Mesothelial cell of epicardium (in vitro differentiated cells): ENCODE results near the gene ATRNL1. TPM values are rescaled to one million over a fixed set of nuclear protein-coding genes. Genes with fewer than 3 reads are reported as not detected.

Source experiments
- DNase-seq, 2 experiments: peaks; one replicate each; pipeline ENCODE4 v3.0.0; 2021; ENCODE audit warnings: low spot score in 2 of 2; ENCODE audit not compliant: unreplicated experiment in 2 of 2
- H3K27ac Mint-ChIP-seq: 2 replicates; pipeline ENCODE4 v1.8.0; 2021; ENCODE audit warnings: mixed read lengths
- H3K27me3 Mint-ChIP-seq: 2 replicates; pipeline ENCODE4 v1.8.0; 2021; ENCODE audit warnings: low read depth, mixed read lengths
- H3K36me3 Mint-ChIP-seq: 2 replicates; pipeline ENCODE4 v1.8.0; 2021; ENCODE audit warnings: mixed read lengths
- H3K4me1 Mint-ChIP-seq: 2 replicates; pipeline ENCODE4 v1.8.0; 2021; ENCODE audit warnings: mixed read lengths
- H3K4me3 Mint-ChIP-seq: 2 replicates; pipeline ENCODE4 v1.8.0; 2021; ENCODE audit warnings: mild to moderate bottlenecking, moderate library complexity, mixed read lengths
- H3K9me3 Mint-ChIP-seq: 2 replicates; pipeline ENCODE4 v1.8.0; 2021; ENCODE audit warnings: mixed read lengths
- CTCF ChIP-seq: fragments of 200-600 bp; sonication (generic); IDR thresholded peaks from one replicate; pipeline ENCODE4 v1.5.0; 2021; ENCODE audit warnings: antibody characterized with exemption; ENCODE audit not compliant: unreplicated experiment
- total RNA-seq: library from RNA; stranded (reverse); gene quantifications from 3 replicates; pipeline ENCODE4 v1.2.1, GENCODE V29; 2021

ATRNL1 gene
- total RNA-seq, 1 donor from 2014 or later = 39.6 TPM

- no peak for DNase-seq
- Mint-ChIP-seq H3K4me3 (no peak overlapping the region), H3K27me3 (no peaks in the 10 kb centered on the region), H3K27ac (no peak overlapping the region), H3K4me1 (no peaks in the 10 kb centered on the region), H3K9me3 (peaks cover 5% of the 10 kb centered on the region), H3K36me3 (no peaks in the 10 kb centered on the region)
- TF ChIP-seq CTCF = no peak
Observed at GRCh38 chr10:115558252-115558651, 465.1 kb downstream of the ATRNL1 start.

GRCh38 chr10:115566867-115567266, 473.7 kb downstream of the ATRNL1 start:
- no peak for TF ChIP-seq CTCF
- no peak overlapping the region for H3K4me3 Mint-ChIP-seq
- H3K27me3 Mint-ChIP-seq = peaks cover 3% of the 10 kb centered on the region
- H3K9me3 Mint-ChIP-seq = no peaks in the 10 kb centered on the region
- no peaks in the 10 kb centered on the region for H3K36me3 Mint-ChIP-seq
- no peak for DNase-seq
- no peak overlapping the region for H3K27ac Mint-ChIP-seq
- no peaks in the 10 kb centered on the region for H3K4me1 Mint-ChIP-seq

GRCh38 chr10:115572740-115573455, 479.7 kb downstream of the ATRNL1 start:
- Mint-ChIP-seq H3K36me3 (no peaks in the 10 kb centered on the region), H3K27me3 (peaks cover 2% of the 10 kb centered on the region), H3K4me3 (no peak overlapping the region), H3K27ac (no peak overlapping the region), H3K4me1 (no peaks in the 10 kb centered on the region), H3K9me3 (peaks cover 4% of the 10 kb centered on the region)
- no peak for DNase-seq
- peak; percentile 24 for TF ChIP-seq CTCF

GRCh38 chr10:115580239-115580638, 487.1 kb downstream of the ATRNL1 start:
- H3K9me3 Mint-ChIP-seq = peaks cover 29% of the 10 kb centered on the region
- no peaks in the 10 kb centered on the region for H3K36me3 Mint-ChIP-seq
- peaks cover 2% of the 10 kb centered on the region for H3K27me3 Mint-ChIP-seq
- no peak for TF ChIP-seq CTCF
- DNase-seq = no peak
- no peak overlapping the region for H3K27ac Mint-ChIP-seq
- no peak overlapping the region for H3K4me3 Mint-ChIP-seq
- no peaks in the 10 kb centered on the region for H3K4me1 Mint-ChIP-seq

GRCh38 chr10:115593060-115593459, 499.9 kb downstream of the ATRNL1 start:
- Mint-ChIP-seq H3K4me3 (no peak overlapping the region), H3K9me3 (peaks cover 27% of the 10 kb centered on the region), H3K36me3 (peaks cover 2% of the 10 kb centered on the region), H3K4me1 (no peaks in the 10 kb centered on the region), H3K27ac (no peak overlapping the region), H3K27me3 (no peaks in the 10 kb centered on the region)
- no peak for DNase-seq
- no peak for TF ChIP-seq CTCF
